CD14-positive monocyte (primary cell): ENCODE results near the gene TFEB. TPM values are rescaled to one million over a fixed set of nuclear protein-coding genes. Genes with fewer than 3 reads are reported as not detected.

Source experiments
- DNase-seq, 3 donors: peaks; one replicate each; pipeline ENCODE4 v3.0.0-alpha.2; 2011 to 2022
- H2AFZ ChIP-seq: 2 replicates; pipeline ENCODE4 v1.6.0; 2012; ENCODE audit warnings: mild to moderate bottlenecking, low read depth, low read length, inconsistent platforms; ENCODE audit not compliant: insufficient read depth, poor library complexity, severe bottlenecking
- H3K27ac ChIP-seq, 2 donors: 1 replicate in 1 of 2; 2 replicates in 1 of 2; pipeline ENCODE4 v1.5.1; 2012 to 2013; ENCODE audit warnings: low read length in 2 of 2, control low read depth in 1 of 2, inconsistent platforms in 1 of 2, low read depth in 1 of 2, mild to moderate bottlenecking in 1 of 2
- H3K27me3 ChIP-seq, 2 donors: one replicate each; pipeline versions ENCODE4 v1.6.0 to v1.6.1; 2011 to 2013; ENCODE audit warnings: low read length in 2 of 2; ENCODE audit not compliant: control insufficient read depth in 2 of 2, insufficient read depth in 2 of 2
- H3K36me3 ChIP-seq, 2 donors: replicated peaks in 1 of 2; 1 replicate in 1 of 2; 2 replicates in 1 of 2; pipeline versions ENCODE4 v1.5.1 to v1.6.1; 2012 to 2013; ENCODE audit warnings: low read length in 2 of 2, control low read depth in 1 of 2, inconsistent platforms in 1 of 2, mild to moderate bottlenecking in 1 of 2; ENCODE audit not compliant: insufficient read depth in 2 of 2, control insufficient read depth in 1 of 2
- H3K4me1 ChIP-seq, 2 donors: 1 replicate in 1 of 2; 2 replicates in 1 of 2; pipeline versions ENCODE4 v1.5.1 to v1.6.1; 2012 to 2013; ENCODE audit warnings: low read length in 2 of 2, control low read depth in 1 of 2, inconsistent platforms in 1 of 2, mild to moderate bottlenecking in 1 of 2, moderate library complexity in 1 of 2; ENCODE audit not compliant: insufficient read depth in 2 of 2, control insufficient read depth in 1 of 2
- H3K4me2 ChIP-seq: replicated peaks from 2 replicates; pipeline ENCODE3; 2012; ENCODE audit warnings: low read length, moderate library complexity, mild to moderate bottlenecking; ENCODE audit not compliant: poor library complexity, severe bottlenecking; ENCODE audit errors: extremely low read depth
- H3K4me3 ChIP-seq, 3 experiments: fragments of 200-600 bp in 1 of 3; sonication (generic) in 1 of 3; replicated peaks in 1 of 3; 1 replicate in 2 of 3; 2 replicates in 1 of 3; pipeline ENCODE4 v1.5.1; 2011 to 2013; ENCODE audit warnings: low read length in 3 of 3, mild to moderate bottlenecking in 3 of 3, control low read depth in 2 of 3, low read depth in 2 of 3, inconsistent platforms in 1 of 3, moderate library complexity in 1 of 3
- H3K79me2 ChIP-seq: 2 replicates; pipeline ENCODE4 v1.6.0; 2012; ENCODE audit warnings: mild to moderate bottlenecking, control low read depth, inconsistent platforms, low read length, moderate library complexity; ENCODE audit not compliant: insufficient read depth
- H3K9ac ChIP-seq: 2 replicates; pipeline ENCODE4 v1.6.0; 2017; ENCODE audit warnings: low read length, mild to moderate bottlenecking; ENCODE audit not compliant: insufficient read depth, poor library complexity, severe bottlenecking
- H3K9me3 ChIP-seq, 2 donors: replicated peaks in 1 of 2; 1 replicate in 1 of 2; 2 replicates in 1 of 2; pipeline versions ENCODE4 v1.5.1 to v1.6.1; 2012 to 2013; ENCODE audit warnings: low read length in 2 of 2, control low read depth in 1 of 2; ENCODE audit not compliant: control insufficient read depth in 1 of 2, insufficient read depth in 1 of 2
- H4K20me1 ChIP-seq: 2 replicates; pipeline ENCODE4 v1.6.0; 2012; ENCODE audit warnings: mild to moderate bottlenecking, low read length, control low read depth, moderate library complexity; ENCODE audit not compliant: insufficient read depth
- H3K27ac Mint-ChIP-seq, 7 donors: one replicate each; pipeline ENCODE4 v1.8.0; 2020; ENCODE audit warnings: mild to moderate bottlenecking in 7 of 7, mixed read lengths in 7 of 7, moderate library complexity in 6 of 7, inconsistent platforms in 2 of 7
- H3K27me3 Mint-ChIP-seq, 3 donors: one replicate each; pipeline ENCODE4 v1.8.0; 2021 to 2022; ENCODE audit warnings: low read depth in 3 of 3, mild to moderate bottlenecking in 3 of 3, mixed read lengths in 3 of 3, moderate library complexity in 3 of 3, inconsistent platforms in 1 of 3
- H3K36me3 Mint-ChIP-seq, 2 donors: one replicate each; pipeline ENCODE4 v1.8.0; 2020; ENCODE audit warnings: mixed read lengths in 2 of 2, inconsistent platforms in 1 of 2, mild to moderate bottlenecking in 1 of 2
- H3K4me1 Mint-ChIP-seq: one replicate; pipeline ENCODE4 v1.8.0; 2020; ENCODE audit warnings: mild to moderate bottlenecking, mixed read lengths
- H3K4me3 Mint-ChIP-seq, 2 donors: one replicate each; pipeline ENCODE4 v1.8.0; 2020; ENCODE audit warnings: mild to moderate bottlenecking in 2 of 2, mixed read lengths in 2 of 2, moderate library complexity in 1 of 2
- H3K9me3 Mint-ChIP-seq, 7 donors: one replicate each; pipeline ENCODE4 v1.8.0; 2020 to 2022; ENCODE audit warnings: mixed read lengths in 7 of 7, mild to moderate bottlenecking in 6 of 7, moderate library complexity in 6 of 7, inconsistent platforms in 2 of 7
- CTCF ChIP-seq: fragments of 200-600 bp; IDR thresholded peaks from one replicate; pipeline ENCODE4 v1.8.0; 2022; ENCODE audit warnings: antibody characterized with exemption, mild to moderate bottlenecking
- WGBS: methylation state at CpG from one replicate; pipeline ENCODE4 v1.1.5; 2013; ENCODE audit warnings: missing lambda C conversion rate; ENCODE audit not compliant: insufficient coverage; 5-methylcytosine and 5-hydroxymethylcytosine counted together
- intact Hi-C, 2 donors: fragments of 100-400 bp; cut with micrococcal nuclease; formaldehyde crosslinking; loops; one replicate each; pipeline versions ENCODE4 v1.15.0 to v1.15.1; 2023
- polyA plus RNA-seq, 3 donors: library from polyadenylated mRNA; depleted of rRNA in 1 of 3; unstranded in 2 of 3; stranded (reverse) in 1 of 3; fragments of 300-500 nt in 2 of 3; fragments of >200 nt in 1 of 3; fragmentation: Illumina TruSeq in 2 of 3; gene quantifications; 1 replicate in 2 of 3; 2 replicates in 1 of 3; pipeline ENCODE4 v1.2.3, GENCODE V29; 2012 to 2021

The TFEB gene
- polyA plus RNA-seq, 3 donors, result 42.6 to 60.0 (median 55.0) TPM

GRCh38 chr6:41732149-41732548 lies 3.3 kb downstream of the TFEB start:
- H3K27ac Mint-ChIP-seq, result peak overlapping the region in 3 of 7 donors; percentile 10 to 78 (median 30)
- H3K4me3 ChIP-seq, result peak overlapping the region in 1 of 3 experiments; percentile 88
- H3K4me3 Mint-ChIP-seq, result peak overlapping the region; percentile 88 to 92
- no peaks in the 10 kb centered on the region for H3K9me3 Mint-ChIP-seq
- H3K4me1 Mint-ChIP-seq, result peaks cover 69% of the 10 kb centered on the region
- intact Hi-C loops, result loop anchor here in 1 of 2 donors (10.0 kb wide), 1 partner anchor 657 kb away; the partner anchor contains the start of genes NFYA and OARD1
- H3K27me3 Mint-ChIP-seq, result peaks cover 0 to 5% (median 2%) of the 10 kb centered on the region in 3 donors
- peaks cover 65 to 70% of the 10 kb centered on the region in 2 donors for H3K4me1 ChIP-seq
- TF ChIP-seq CTCF, result no peak
- no peak overlapping the region for H2AFZ ChIP-seq
- H3K9me3 ChIP-seq, result no peaks in the 10 kb centered on the region
- no peak for DNase-seq
- peaks cover 8 to 30% of the 10 kb centered on the region in 2 donors for H3K36me3 ChIP-seq
- H3K27me3 ChIP-seq, result no peaks in the 10 kb centered on the region
- H3K79me2 ChIP-seq, result peaks cover 74% of the 10 kb centered on the region
- peaks cover 70% of the 10 kb centered on the region for H4K20me1 ChIP-seq
- no peak overlapping the region for H3K27ac ChIP-seq
- peaks cover 27 to 43% of the 10 kb centered on the region in 2 donors for H3K36me3 Mint-ChIP-seq
- H3K4me2 ChIP-seq, result peak overlapping the region; percentile 95
- H3K9ac ChIP-seq, result no peak overlapping the region

- Mint-ChIP-seq H3K27ac (peak overlapping the region in 2 of 7 donors; percentile 4 to 26), H3K4me3 (no peak overlapping the region)
These were observed 3.8 kb downstream of the TFEB start for GRCh38 chr6:41731561-41732086.

More at GRCh38 chr6:41731561-41732086, 3.8 kb downstream of the TFEB start:
- Histone ChIP-seq H3K79me2 (peaks cover 79% of the 10 kb centered on the region), H3K9me3 (no peaks in the 10 kb centered on the region), H4K20me1 (peaks cover 76% of the 10 kb centered on the region), H3K27ac (no peak overlapping the region), H2AFZ (no peak overlapping the region), H3K27me3 (no peaks in the 10 kb centered on the region), H3K4me1 (peaks cover 70 to 75% of the 10 kb centered on the region in 2 donors), H3K36me3 (peaks cover 8 to 30% of the 10 kb centered on the region in 2 donors), H3K9ac (no peak overlapping the region), H3K4me2 (peak overlapping the region; percentile 10), H3K4me3 (no peak overlapping the region)
- H3K9me3 Mint-ChIP-seq, result no peaks in the 10 kb centered on the region
- peaks cover 0 to 5% (median 0%) of the 10 kb centered on the region in 3 donors for H3K27me3 Mint-ChIP-seq
- peaks cover 74% of the 10 kb centered on the region for H3K4me1 Mint-ChIP-seq
- no peak for TF ChIP-seq CTCF
- intact Hi-C loops, result loop anchor here in 1 of 2 donors (10.0 kb wide), 1 partner anchor 657 kb away; the partner anchor contains the start of genes NFYA and OARD1
- DNase-seq, result no peak
- WGBS, result 95% methylated on average over 5 of the region's 7 CpGs
- peaks cover 29 to 43% of the 10 kb centered on the region in 2 donors for H3K36me3 Mint-ChIP-seq
